Measurements from ENCODE around the gene KRT7. TPM values are rescaled to one million over a fixed set of nuclear protein-coding genes. Genes with fewer than 3 reads are reported as not detected.
A peak's percentile ranks its signal among the peaks of the same experiment; 100 is the strongest.

KRT7 gene
- total RNA-seq, 2 donors from 2014 or later = 7.6 to 12.5 TPM

DNA sequence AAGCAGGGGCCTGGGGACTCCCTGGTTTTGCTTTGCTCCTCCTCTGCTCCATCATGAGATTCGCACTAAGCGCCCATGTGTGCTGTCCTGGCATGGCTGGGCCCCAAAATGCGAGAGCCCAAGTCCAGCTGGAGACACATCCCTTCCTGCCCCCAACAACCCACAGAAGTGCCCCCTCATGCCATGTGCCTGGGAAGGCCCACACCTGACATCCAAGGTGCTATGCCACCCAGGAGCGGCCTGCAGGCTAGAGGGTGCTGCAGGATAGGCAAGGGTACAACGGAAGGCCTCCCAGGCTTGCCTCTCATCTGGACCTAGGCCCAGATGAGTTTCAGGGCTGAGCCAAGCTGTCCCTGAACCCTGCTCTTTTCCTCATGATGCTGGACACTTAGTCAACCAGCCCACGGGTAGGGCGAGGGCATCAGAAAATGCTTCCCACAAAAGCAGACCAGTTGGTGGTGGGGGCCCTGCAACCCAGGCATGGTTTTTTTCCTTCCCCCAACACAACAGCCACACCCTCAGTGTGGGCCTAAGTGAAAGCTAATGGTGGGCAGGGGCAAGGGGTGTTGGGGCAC lies 28.0 kb upstream of the KRT7 start:
- H3K27me3 Mint-ChIP-seq = peaks cover 23% of the 10 kb centered on the region
- H3K27ac Mint-ChIP-seq = no peak overlapping the region
- peaks cover 7% of the 10 kb centered on the region for H3K4me1 Mint-ChIP-seq
- no peak overlapping the region for H3K4me3 Mint-ChIP-seq
- no peaks in the 10 kb centered on the region for H3K9me3 Mint-ChIP-seq
- no peaks in the 10 kb centered on the region for H3K36me3 Mint-ChIP-seq (ENCODE audit: low read depth)
- no peak for ATAC-seq (replicated peaks)

DNA sequence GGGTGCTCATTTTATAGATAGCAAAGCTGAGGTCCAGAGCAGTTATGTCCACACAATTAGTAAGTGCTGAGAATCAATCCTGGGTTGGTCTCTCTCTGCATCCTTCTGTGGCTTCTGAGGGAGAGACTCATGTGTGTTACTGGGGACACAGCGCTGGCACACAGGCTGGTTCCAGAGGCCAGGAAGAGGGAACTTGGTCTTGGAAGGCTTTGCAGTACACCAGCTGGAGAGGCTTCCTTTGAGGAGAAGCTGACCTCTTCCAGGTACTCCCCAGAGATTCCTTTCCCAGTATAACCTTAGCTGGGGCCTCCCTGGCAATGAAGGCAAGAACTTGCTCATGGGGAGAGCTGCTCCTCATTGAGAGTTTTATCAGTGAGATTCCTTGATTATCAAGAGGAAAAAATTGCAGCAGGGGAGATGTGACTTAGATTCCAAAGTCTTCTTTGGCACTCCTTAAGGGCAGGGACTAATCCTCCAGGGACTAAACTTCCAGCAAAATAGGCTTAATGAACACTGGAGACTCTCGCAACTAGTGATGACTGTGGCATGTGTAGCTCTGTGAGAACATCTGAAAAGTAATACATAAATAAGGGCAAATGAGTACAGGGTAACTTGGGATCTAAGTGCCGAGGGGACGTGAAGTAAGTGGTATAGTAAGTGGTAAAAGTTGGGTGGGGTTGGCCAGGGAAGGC lies 27.3 kb upstream of the KRT7 start:
- H3K36me3 Mint-ChIP-seq (ENCODE audit: low read depth) = no peaks in the 10 kb centered on the region
- H3K27ac Mint-ChIP-seq = no peak overlapping the region
- H3K9me3 Mint-ChIP-seq = no peaks in the 10 kb centered on the region
- H3K4me3 Mint-ChIP-seq = no peak overlapping the region
- H3K4me1 Mint-ChIP-seq = peaks cover 7% of the 10 kb centered on the region
- H3K27me3 Mint-ChIP-seq = peaks cover 24% of the 10 kb centered on the region
- ATAC-seq (replicated peaks) = no peak

DNA sequence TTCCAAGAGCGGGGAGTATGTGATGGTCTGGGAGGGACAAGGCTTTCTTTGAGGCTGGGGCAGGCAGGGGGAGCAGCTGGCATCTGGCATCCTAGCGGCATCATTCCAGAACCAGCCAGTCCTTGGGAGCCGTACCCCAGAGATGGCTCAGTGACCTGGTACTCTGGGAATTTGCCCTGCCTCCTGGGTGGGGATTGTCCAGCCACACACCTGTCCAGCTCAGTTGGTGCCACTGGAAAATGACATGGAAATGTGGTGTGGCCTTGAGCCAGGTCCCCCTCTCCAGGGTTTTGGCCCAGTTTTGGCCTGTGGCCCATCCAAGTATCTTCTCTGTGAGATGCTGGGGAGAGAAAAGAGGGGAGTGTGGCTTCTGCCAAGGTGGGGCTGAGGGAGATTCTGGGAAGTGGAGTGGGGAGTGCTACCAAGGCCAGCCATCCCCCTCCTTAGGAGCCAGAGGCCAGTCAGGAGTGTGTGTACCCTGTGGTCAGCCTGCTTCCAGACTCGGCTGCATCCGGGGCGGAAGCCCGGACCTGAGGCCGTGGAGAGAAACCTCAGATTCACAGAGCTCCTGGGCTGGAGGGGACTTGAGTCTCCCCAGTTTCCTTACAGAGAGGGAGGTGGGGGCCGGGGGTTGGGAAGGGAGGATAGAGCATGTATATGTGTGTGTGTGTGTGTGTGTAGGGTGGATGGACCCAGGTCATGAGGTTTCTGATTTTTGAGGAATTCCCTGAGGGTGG lies 26.6 kb upstream of the KRT7 start:
- Mint-ChIP-seq H3K27ac (peak overlapping the region; percentile 54), H3K36me3 (ENCODE audit: low read depth) (no peaks in the 10 kb centered on the region), H3K4me3 (no peak overlapping the region), H3K27me3 (peaks cover 20% of the 10 kb centered on the region), H3K9me3 (no peaks in the 10 kb centered on the region), H3K4me1 (peaks cover 7% of the 10 kb centered on the region)
- ATAC-seq (replicated peaks) = no peak

DNA sequence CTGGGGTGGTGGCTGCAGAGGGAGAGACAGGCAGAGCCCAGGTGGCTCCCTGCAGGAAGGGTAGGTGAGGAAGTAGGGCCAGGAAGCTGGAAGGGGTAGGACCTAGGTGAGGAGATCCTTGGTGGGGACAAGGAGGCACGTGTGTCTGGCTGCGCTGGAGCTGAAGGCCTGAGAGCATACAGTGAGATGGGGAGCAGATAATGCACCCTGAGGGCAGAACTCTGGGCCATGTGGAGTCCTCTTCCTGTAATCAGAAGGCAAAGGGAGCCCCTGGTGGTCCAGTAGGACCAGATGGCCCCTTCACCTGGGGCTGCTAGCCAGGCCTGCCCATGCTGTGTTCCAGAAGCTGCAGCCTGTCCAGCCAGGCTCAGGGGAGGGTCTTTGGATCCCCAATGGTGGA lies 25.9 kb upstream of the KRT7 start:
- H3K4me3 Mint-ChIP-seq = no peak overlapping the region
- H3K36me3 Mint-ChIP-seq (ENCODE audit: low read depth) = no peaks in the 10 kb centered on the region
- no peak for ATAC-seq (replicated peaks)
- peaks cover 18% of the 10 kb centered on the region for H3K27me3 Mint-ChIP-seq
- peaks cover 7% of the 10 kb centered on the region for H3K4me1 Mint-ChIP-seq
- no peaks in the 10 kb centered on the region for H3K9me3 Mint-ChIP-seq
- H3K27ac Mint-ChIP-seq = peak overlapping the region; percentile 54

DNA sequence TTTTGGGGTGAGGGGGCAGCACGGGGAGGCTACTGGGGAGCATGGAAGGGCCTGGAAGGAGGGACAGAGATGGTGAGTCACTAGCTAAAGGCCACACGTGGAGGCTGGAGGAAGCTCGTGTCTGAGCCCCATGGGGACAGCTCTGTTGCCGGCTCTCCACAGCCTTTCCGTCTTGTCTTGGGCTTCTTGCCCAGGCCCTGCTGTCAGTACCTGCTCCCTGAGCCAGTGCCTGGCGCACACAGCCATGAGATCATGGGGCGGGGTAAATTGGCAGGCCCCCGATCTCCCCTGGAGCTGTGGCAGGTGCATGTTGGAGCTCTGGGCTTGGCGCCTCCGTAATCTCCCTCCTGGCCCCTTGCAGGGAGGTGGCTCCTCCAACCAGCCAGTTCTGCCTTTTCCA lies 25.1 kb upstream of the KRT7 start:
- no peak overlapping the region for H3K27ac Mint-ChIP-seq
- H3K27me3 Mint-ChIP-seq = peaks cover 15% of the 10 kb centered on the region
- H3K36me3 Mint-ChIP-seq (ENCODE audit: low read depth) = no peaks in the 10 kb centered on the region
- H3K4me1 Mint-ChIP-seq = peaks cover 4% of the 10 kb centered on the region
- ATAC-seq (replicated peaks) = no peak
- H3K4me3 Mint-ChIP-seq = no peak overlapping the region
- H3K9me3 Mint-ChIP-seq = no peaks in the 10 kb centered on the region

DNA sequence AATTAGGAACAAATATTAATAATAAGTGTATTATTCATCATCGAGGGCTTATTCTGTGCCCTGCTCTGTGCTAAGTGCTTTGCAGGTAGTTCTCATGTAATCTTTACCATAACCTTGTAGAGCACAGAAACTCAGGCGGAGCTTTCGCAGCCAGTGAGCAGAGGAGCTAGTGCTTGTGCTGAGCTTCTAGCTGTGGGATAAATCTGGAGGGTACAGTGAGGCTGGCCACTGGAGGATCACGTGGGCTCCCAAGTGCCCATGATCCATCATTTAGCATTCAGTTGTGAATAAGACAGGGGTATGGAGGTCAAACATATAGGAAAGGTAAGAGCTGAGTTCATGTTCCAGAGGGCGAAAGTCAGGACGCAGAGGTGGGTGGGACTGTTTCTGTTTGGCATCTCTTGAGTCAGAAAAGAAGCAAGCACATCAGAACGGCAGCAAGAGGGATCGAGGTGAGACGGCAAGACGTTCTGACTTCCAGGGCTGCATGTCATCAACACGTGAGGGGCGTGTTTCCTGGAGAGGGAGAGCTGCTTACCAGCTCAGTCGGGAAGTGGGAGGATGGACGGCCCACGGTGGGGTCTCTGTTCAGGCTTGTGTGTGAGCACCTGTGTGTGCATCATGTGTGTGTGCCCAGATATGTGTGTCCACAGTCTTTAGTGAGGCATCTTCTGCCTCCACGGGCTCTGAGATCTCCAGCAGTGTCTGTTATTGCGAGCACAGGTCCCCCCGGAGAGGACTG lies 24.4 kb upstream of the KRT7 start:
- no peak overlapping the region for H3K4me3 Mint-ChIP-seq
- H3K4me1 Mint-ChIP-seq = no peaks in the 10 kb centered on the region
- ATAC-seq (replicated peaks) = no peak
- no peaks in the 10 kb centered on the region for H3K36me3 Mint-ChIP-seq (ENCODE audit: low read depth)
- peaks cover 11% of the 10 kb centered on the region for H3K27me3 Mint-ChIP-seq
- no peak overlapping the region for H3K27ac Mint-ChIP-seq
- no peaks in the 10 kb centered on the region for H3K9me3 Mint-ChIP-seq

DNA sequence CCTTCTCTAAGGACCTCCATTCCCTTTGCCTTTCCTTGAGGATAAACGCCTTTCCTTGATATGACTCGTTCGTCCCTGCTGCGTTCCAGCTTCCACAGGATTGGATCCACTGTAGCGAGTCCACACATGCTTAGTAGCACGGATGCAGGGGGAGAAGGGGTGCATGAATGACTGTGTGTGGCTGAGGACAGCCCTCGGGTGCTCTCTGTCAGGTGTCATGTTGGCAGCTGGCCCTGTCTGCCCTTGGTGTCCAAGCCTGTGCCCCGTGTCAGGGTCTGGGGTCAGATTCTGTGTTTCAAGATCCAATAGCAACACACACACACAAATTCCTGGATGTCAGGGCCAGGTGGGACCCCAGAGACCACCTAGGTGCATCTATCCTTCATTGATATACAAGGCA lies 23.7 kb upstream of the KRT7 start:
- peaks cover 11% of the 10 kb centered on the region for H3K27me3 Mint-ChIP-seq
- no peak overlapping the region for H3K4me3 Mint-ChIP-seq
- H3K9me3 Mint-ChIP-seq = no peaks in the 10 kb centered on the region
- no peak for ATAC-seq (replicated peaks)
- H3K36me3 Mint-ChIP-seq (ENCODE audit: low read depth) = no peaks in the 10 kb centered on the region
- H3K4me1 Mint-ChIP-seq = no peaks in the 10 kb centered on the region
- H3K27ac Mint-ChIP-seq = no peak overlapping the region

DNA sequence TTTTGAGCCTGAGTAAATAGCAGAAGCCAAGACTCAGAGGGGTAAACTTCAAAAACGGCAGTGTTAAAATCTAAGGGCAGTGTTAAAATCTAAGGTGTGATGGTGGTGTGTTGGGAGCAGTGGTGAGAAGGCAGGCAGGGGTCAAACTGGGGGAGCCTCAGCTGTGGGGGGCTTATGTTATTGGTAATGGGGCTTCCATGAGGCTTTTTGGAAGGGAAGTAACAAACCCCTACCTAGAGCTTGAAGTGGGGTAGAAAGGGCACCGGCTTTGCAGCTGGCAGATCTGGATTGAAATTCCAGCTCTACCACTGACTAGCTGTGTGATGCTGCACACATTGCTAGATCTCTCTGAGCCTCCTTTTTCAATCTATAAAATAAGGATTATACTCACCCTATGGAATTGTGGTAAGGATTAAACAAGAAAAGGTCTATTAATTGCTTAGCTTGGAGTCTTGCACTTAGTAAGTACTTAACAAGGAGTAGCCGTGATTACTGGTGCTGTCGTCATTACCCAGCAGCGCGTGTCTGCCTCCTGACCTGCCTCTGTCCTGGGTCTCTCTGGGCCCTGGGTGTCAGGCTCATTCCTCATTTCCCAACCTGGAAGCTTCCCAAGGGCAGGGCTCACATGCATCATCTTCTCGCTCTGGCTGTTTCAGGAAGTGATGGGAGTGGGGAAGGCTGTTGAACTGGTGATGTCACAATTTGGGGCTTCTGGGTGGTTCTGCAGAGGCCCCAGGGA lies 22.7 kb upstream of the KRT7 start:
- no peak for ATAC-seq (replicated peaks)
- H3K36me3 Mint-ChIP-seq (ENCODE audit: low read depth) = no peaks in the 10 kb centered on the region
- no peak overlapping the region for H3K27ac Mint-ChIP-seq
- H3K4me1 Mint-ChIP-seq = no peaks in the 10 kb centered on the region
- H3K9me3 Mint-ChIP-seq = no peaks in the 10 kb centered on the region
- peaks cover 11% of the 10 kb centered on the region for H3K27me3 Mint-ChIP-seq
- H3K4me3 Mint-ChIP-seq = no peak overlapping the region

DNA sequence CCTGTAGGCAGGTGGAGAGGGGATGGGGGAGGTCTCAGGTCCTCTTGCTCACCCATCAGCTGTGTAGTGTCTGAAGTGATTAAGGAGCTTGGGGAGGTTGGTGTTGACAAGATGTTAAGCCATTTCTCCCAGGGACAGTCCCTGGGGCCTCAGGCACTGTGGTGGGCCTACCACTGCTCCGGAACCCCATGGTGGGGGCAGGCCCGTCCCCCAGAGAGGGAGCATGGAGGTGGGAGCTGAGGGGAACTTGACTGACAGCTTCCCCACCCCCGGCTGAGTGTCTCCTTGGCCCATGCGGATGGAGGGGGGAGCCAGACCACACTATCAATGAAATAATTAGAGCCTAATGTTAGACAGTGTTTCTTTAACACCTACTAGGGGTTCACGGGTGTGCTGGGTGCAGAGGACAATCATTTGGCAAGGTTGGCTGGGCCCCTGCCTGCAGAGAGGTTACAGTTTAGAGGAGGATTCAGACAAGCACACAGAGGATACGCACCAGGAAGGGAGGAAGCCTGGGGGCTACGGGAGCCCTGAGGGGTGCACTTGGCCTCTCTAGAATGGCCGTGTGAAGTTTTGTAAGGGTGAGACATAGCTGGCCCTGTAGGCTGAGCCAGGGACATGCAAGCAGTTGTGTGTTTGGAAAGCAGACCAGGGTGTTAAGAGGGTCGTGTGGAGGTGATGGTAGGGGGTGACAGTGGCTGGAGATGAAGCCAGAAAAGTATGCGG lies 22.0 kb upstream of the KRT7 start:
- no peak overlapping the region for H3K27ac Mint-ChIP-seq
- no peak overlapping the region for H3K4me3 Mint-ChIP-seq
- no peaks in the 10 kb centered on the region for H3K9me3 Mint-ChIP-seq

DNA sequence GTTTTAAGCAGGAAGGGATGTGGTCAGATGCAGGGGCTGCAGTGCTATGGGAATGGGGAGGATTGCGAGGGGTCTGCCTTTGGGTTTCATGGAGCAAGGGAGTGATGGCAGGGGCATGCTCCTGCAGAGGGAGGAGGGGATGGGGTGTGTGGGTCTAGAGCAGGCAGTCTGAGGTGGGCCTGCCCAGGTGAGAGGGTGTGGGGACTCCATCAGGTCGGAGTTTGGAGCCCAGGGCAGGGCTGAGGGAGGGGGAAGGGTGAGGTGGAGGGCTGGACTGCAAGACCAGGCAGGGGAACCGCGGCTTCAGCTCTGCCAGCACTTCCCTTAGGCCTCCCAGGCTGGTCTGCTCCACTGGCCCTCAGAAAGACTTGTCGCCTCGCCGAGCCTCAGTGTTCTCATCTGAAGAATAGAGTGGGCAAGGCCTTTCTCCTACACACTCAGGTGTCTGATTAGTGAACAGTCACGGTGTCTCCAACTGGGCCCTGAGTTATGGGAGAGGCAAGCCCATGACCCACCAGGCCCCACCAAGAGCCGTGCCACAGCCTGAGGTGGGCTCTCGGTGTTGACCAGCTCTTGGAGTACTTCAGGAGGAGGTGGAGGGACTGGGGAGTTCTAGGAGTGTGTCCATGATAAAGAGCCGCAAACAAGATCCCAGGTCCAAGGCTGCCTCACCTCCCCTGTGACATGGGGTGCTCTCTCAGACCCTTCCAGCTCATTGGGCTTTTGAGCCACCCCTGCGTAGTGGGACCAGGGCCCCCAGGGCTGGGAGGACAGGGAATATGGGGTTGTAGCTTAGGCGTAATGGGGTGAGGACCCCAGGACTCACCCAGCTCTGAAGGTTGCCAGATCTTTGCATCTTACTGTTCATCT lies 21.1 kb upstream of the KRT7 start:
- H3K36me3 Mint-ChIP-seq (ENCODE audit: low read depth) = no peaks in the 10 kb centered on the region
- ATAC-seq (replicated peaks) = no peak
- peaks cover 14% of the 10 kb centered on the region for H3K27me3 Mint-ChIP-seq
- no peak overlapping the region for H3K4me3 Mint-ChIP-seq
- H3K27ac Mint-ChIP-seq = no peak overlapping the region
- no peaks in the 10 kb centered on the region for H3K9me3 Mint-ChIP-seq
- H3K4me1 Mint-ChIP-seq = no peaks in the 10 kb centered on the region

More for the DNA sequence above, 22.0 kb upstream of the KRT7 start:
- H3K4me1 Mint-ChIP-seq = no peaks in the 10 kb centered on the region
- no peak for ATAC-seq (replicated peaks)
- no peaks in the 10 kb centered on the region for H3K36me3 Mint-ChIP-seq (ENCODE audit: low read depth)
- H3K27me3 Mint-ChIP-seq = peaks cover 14% of the 10 kb centered on the region

DNA sequence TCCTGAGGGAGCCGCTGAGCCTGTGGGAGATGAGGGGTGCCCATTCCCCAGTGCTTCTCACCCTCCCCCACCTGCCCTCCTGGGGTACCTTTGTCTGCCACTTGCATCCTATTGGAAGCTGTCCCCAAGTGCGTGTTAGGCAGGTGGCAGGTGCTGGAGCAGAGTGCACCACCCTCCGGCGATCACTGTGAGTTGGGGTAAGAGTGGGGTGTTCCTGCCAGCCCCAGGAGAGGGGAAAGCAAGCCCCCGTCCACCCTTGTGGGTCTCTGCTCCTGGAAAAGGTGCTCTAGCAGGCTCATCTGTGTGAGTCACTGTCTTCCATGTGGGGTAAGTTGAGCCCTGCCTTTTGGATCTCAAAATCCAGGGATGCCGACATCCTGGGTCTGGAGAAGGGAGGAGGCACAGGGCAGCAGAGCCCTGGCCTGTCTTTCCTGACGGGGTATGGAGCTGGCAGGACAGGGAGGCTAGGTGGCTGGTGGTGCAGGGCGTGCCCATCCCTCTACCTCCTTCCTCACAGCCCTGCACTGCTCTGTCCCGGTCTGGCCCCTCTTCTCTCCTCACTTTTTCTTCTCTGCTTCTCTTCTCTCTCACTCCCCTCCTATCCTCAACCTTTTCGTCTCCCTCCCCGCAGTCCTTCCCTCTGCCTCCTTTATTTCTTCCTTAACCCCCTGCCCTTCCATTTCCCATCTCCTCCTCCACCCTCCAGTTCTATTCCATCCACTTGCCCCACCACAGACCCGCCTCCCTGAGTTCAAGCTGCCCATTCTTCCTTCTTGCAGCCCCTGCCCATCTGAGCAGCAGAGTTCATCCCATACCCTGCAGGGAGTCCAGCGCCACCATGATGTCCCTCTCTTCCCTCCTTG lies 20.1 kb upstream of the KRT7 start:
- no peak overlapping the region for H3K4me3 Mint-ChIP-seq
- H3K36me3 Mint-ChIP-seq (ENCODE audit: low read depth) = no peaks in the 10 kb centered on the region
- no peak for ATAC-seq (replicated peaks)
- H3K27me3 Mint-ChIP-seq = peaks cover 18% of the 10 kb centered on the region
- no peak overlapping the region for H3K27ac Mint-ChIP-seq
- no peaks in the 10 kb centered on the region for H3K4me1 Mint-ChIP-seq
- H3K9me3 Mint-ChIP-seq = no peaks in the 10 kb centered on the region
